Type B pancreatic cell (in vitro differentiated cells): ENCODE measurements around the gene NT5C3B. TPM values are rescaled to one million over a fixed set of nuclear protein-coding genes. Genes with fewer than 3 reads are reported as not detected.
"Not testable (repeated sequence)": the region's sequence is repeated elsewhere in the genome, so short reads cannot be mapped to it uniquely, and the experiment has no call there.

Experiments used
- DNase-seq: peaks from one replicate; pipeline ENCODE4 v3.0.0; 2021; ENCODE audit warnings: mixed read lengths; ENCODE audit not compliant: unreplicated experiment; ENCODE audit errors: extremely low spot score
- H3K27ac Mint-ChIP-seq: 2 replicates; pipeline ENCODE4 v1.8.0; 2021; ENCODE audit warnings: mild to moderate bottlenecking, mixed read lengths
- H3K27me3 Mint-ChIP-seq: 2 replicates; pipeline ENCODE4 v1.8.0; 2021; ENCODE audit warnings: mixed read lengths
- H3K36me3 Mint-ChIP-seq: 2 replicates; pipeline ENCODE4 v1.8.0; 2021; ENCODE audit warnings: mixed read lengths
- H3K4me1 Mint-ChIP-seq: one replicate; pipeline ENCODE4 v1.8.0; 2021; ENCODE audit warnings: mixed read lengths; ENCODE audit not compliant: unreplicated experiment
- H3K4me3 Mint-ChIP-seq: 2 replicates; pipeline ENCODE4 v1.8.0; 2021; ENCODE audit warnings: mild to moderate bottlenecking, mixed read lengths
- H3K9me3 Mint-ChIP-seq: 2 replicates; pipeline ENCODE4 v1.8.0; 2021; ENCODE audit warnings: mixed read lengths
- total RNA-seq: library from RNA; stranded (reverse); gene quantifications from 2 replicates; pipeline ENCODE4 v1.2.1, GENCODE V29; 2021; ENCODE audit warnings: low replicate concordance
- TF ChIP-seq, protein P1 (sequence below): fragments of 200-600 bp; sonication (generic); conservative IDR thresholded peaks from 2 replicates; pipeline ENCODE4 v1.5.0; 2021; ENCODE audit warnings: antibody characterized with exemption, mild to moderate bottlenecking

Gene NT5C3B
- total RNA-seq, 1 donor from 2014 or later, result 74.8 TPM

DNA sequence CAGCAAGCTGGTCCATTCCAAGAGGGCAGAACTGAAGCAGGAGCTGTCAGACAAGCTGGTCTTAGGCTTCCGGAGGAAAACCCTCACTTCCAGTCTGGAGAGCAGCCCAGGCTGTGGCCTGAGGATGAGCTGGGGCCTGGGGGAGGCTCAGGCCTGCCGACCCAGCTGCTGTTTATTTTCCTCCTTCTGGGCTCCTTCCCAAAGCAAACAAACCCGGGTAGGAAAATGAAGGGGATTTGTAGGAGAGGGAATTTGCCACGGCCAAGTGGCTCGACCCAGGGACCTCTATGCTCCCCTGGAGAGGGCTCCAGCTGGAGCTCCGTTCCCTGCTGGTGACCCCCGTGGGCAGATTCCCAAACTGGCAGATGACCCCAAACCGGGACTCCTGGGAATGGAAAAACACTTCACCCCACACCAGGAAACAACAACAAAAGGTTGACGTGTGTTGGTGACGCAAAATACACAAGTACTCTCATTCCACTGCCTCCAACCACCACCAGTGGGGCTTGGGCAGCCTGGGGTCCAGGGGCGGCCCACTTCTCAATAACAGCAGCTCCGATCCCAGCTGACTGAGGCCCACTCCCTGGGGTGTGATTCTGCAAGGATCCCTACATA lies 58.4 kb downstream of the NT5C3B start:
- Mint-ChIP-seq H3K27me3 (no peaks in the 10 kb centered on the region), H3K9me3 (no peaks in the 10 kb centered on the region), H3K36me3 (no peaks in the 10 kb centered on the region), H3K4me1 (peaks cover 24% of the 10 kb centered on the region), H3K27ac (peak overlapping the region; percentile 87), H3K4me3 (no peak overlapping the region)
- TF ChIP-seq, protein P1, sequence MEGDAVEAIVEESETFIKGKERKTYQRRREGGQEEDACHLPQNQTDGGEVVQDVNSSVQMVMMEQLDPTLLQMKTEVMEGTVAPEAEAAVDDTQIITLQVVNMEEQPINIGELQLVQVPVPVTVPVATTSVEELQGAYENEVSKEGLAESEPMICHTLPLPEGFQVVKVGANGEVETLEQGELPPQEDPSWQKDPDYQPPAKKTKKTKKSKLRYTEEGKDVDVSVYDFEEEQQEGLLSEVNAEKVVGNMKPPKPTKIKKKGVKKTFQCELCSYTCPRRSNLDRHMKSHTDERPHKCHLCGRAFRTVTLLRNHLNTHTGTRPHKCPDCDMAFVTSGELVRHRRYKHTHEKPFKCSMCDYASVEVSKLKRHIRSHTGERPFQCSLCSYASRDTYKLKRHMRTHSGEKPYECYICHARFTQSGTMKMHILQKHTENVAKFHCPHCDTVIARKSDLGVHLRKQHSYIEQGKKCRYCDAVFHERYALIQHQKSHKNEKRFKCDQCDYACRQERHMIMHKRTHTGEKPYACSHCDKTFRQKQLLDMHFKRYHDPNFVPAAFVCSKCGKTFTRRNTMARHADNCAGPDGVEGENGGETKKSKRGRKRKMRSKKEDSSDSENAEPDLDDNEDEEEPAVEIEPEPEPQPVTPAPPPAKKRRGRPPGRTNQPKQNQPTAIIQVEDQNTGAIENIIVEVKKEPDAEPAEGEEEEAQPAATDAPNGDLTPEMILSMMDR, result no peak
- DNase-seq, result no peak

DNA sequence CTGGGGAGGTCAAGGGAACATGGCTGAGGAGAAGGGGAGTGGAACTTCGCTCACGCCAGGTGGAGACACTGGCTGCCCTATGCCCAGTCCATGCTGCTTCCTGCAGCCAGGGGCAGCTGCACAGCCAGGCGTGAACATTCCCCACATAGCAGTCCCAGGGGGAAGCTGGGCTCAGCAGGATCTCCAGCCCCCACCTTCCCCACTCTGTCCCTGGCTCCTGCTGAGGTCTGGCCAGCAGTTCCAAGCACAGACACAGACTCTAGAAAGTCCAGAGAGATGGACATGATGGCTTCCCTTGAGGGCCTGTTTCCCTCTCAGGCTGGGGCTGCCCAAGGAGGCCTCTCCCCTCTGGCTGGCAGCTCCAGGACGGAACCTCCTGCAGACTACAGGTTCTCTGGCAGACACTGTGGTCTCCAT lies 58.9 kb downstream of the NT5C3B start:
- Mint-ChIP-seq H3K4me3 (no peak overlapping the region), H3K4me1 (peaks cover 22% of the 10 kb centered on the region), H3K27ac (peak overlapping the region; percentile 87), H3K36me3 (no peaks in the 10 kb centered on the region), H3K27me3 (no peaks in the 10 kb centered on the region), H3K9me3 (no peaks in the 10 kb centered on the region)
- TF ChIP-seq, protein P1, result no peak
- no peak for DNase-seq

DNA sequence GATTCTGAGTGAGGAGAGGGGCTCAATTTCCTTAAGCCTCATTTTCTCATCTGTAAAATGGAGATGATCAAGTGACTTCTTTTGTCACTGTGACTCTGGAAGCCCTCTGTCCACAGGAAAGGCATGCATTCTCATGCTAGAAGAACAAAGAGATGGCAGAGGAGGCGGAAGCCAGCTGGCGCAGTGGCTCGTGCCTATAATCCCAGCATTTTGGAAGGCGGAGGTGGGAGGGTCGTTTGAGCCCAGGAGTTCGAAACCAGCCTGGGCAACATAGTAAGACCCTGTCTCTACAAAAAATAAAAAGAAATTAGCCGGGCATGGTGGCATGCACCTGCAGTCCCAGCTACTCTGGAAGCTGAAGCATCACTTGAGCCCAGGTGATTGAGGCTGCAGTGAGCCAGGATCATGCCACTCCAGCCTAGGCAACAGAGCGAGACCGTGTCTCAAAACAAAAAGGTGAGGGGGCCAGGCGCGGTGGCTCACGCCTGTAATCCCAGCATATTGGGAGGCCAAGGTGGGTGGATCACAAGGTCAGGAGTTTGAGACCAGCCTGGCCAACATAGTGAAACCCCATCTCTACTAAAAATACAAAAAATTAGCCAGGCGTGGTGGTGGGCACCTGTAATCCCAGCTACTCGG lies 59.7 kb downstream of the NT5C3B start:
- peak overlapping the region; percentile 49 for H3K4me3 Mint-ChIP-seq

DNA sequence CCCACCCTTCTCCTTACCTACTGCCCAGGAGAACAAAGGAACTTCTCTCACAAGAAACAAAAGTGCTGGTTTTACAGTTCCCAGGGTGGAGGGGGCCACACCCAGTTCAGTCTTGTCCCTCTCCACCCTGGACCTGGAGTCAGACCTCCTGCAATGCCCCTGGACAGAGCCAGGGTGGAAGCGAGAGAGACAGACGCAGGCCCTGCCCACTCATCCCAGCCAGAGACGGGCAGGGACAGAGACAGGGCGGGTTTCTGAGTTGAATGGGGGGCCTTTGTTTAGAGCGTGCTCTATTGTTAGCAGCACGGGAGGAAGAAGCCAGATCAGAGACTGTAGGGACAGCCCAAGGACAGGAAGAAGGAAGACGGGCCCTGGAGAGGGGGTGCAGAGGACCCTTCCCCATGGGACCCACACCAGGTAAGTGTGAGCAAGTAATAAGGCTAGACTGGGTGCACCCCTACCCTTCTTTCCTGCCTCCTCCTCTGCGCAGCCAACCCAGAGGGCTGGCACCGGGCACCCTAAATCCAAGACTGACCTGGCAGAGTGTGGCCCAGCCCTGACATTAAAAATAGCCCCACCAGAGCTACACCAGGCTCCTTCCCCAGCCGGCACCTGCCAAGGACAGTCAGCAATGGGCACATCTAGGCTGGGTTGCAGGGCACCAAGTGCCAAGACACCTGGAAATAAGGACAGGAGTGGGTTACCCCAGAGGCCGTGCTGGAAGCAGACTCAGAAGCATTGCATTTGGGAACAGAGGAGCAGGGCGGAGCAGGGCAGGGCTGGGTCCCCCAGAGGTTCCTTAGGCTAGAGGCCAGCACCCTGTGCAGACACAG lies 60.4 kb downstream of the NT5C3B start:
- Mint-ChIP-seq H3K4me1 (peaks cover 12% of the 10 kb centered on the region), H3K36me3 (no peaks in the 10 kb centered on the region)
- DNase-seq, result no peak

More for the DNA sequence above, 59.7 kb downstream of the NT5C3B start:
- not testable (repeated sequence) for H3K36me3 Mint-ChIP-seq, H3K27me3 Mint-ChIP-seq, H3K9me3 Mint-ChIP-seq, DNase-seq
- Mint-ChIP-seq H3K4me1 (peaks cover 14% of the 10 kb centered on the region), H3K27ac (peak overlapping the region; percentile 87)

More for the DNA sequence above, 60.4 kb downstream of the NT5C3B start:
- H3K27ac Mint-ChIP-seq, result peak overlapping the region; percentile 87
- H3K27me3 Mint-ChIP-seq, result no peaks in the 10 kb centered on the region
- TF ChIP-seq, protein P1, result no peak
- no peaks in the 10 kb centered on the region for H3K9me3 Mint-ChIP-seq
- H3K4me3 Mint-ChIP-seq, result peak overlapping the region; percentile 49

Other genes with a start within 250 kb of the NT5C3B start
- gene KRT14, start 249.3 kb downstream of the NT5C3B start, total RNA-seq, result 0.19 and 0.64 TPM in 2 replicates
- 1.5 and 9.2 TPM in 2 replicates for gene KRT16, start 223.5 kb downstream of the NT5C3B start, total RNA-seq
- 512 and 3,327 TPM in 2 replicates for gene KRT17, start 211.7 kb downstream of the NT5C3B start, total RNA-seq
- gene EIF1, start 147.3 kb downstream of the NT5C3B start, total RNA-seq, result 677 and 972 TPM in 2 replicates
- 119 and 193 TPM in 2 replicates for gene GAST, start 123.9 kb downstream of the NT5C3B start, total RNA-seq
- 4.3 and 11.6 TPM in 2 replicates for gene HAP1, start 101.6 kb downstream of the NT5C3B start, total RNA-seq
- gene JUP, start 49.5 kb downstream of the NT5C3B start, total RNA-seq, result 169 and 505 TPM in 2 replicates
- gene P3H4, start 24.3 kb downstream of the NT5C3B start, total RNA-seq, result 24.7 and 50.5 TPM in 2 replicates
- gene FKBP10, start 23.2 kb downstream of the NT5C3B start, total RNA-seq, result 54.3 and 249 TPM in 2 replicates
- gene KLHL10, start 1.6 kb upstream of the NT5C3B start, total RNA-seq, result 0.24 TPM in 1 of 2 replicates, not detected in the other
- gene KLHL11, start 29.2 kb upstream of the NT5C3B start, total RNA-seq, result 20.5 and 20.6 TPM in 2 replicates
- gene ACLY, start 82.7 kb upstream of the NT5C3B start, total RNA-seq, result 160 and 161 TPM in 2 replicates
- 1.9 and 4.5 TPM in 2 replicates for gene ODAD4, start 94.4 kb upstream of the NT5C3B start, total RNA-seq
- gene CNP, start 130.6 kb upstream of the NT5C3B start, total RNA-seq, result 60.0 and 84.3 TPM in 2 replicates
- 77.3 and 88.7 TPM in 2 replicates for gene DNAJC7, start 181.2 kb upstream of the NT5C3B start, total RNA-seq
- gene NKIRAS2, start 183.9 kb upstream of the NT5C3B start, total RNA-seq, result 44.7 and 45.0 TPM in 2 replicates
- gene C17orf113, start 214.4 kb upstream of the NT5C3B start, total RNA-seq, result 2.1 and 3.0 TPM in 2 replicates